HG03196 (cell line): ENCODE measurements around the gene TMEM263.
"Not testable (repeated sequence)": the region's sequence is repeated elsewhere in the genome, so short reads cannot be mapped to it uniquely, and the experiment has no call there.

ENCODE experiments used
- ATAC-seq: cut with Tn5 transposase; IDR thresholded peaks from one replicate; pipeline ENCODE4 v1.9.1; 2021; ENCODE audit not compliant: unreplicated experiment

The TMEM263 gene

DNA sequence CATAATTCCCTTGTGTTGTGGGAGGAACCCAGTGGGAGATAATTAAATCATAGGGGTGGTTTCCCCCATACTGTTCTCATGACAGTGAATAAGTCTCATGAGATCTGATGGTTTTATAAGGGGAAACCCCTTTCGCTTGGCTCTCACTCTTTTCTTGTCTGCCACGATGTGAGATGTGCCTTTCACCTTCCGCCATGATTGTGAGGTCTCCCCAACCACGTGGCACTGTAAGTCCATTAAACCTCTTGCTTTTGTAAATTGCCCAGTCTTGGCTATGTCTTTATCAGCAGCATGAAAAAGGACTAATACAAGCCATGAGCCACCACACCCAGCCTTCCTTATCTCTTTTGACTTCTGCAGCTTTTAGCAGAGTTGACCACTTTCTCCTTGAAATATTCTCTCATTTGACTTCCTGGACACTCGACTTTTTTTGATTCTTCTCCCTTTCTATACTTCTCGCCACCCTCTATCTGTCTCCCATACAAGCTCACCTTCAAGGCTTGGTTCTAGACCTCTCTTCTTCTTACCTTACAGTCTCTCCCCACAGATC lies 29.0 kb downstream of the TMEM263 start:
- no peak for ATAC-seq

DNA sequence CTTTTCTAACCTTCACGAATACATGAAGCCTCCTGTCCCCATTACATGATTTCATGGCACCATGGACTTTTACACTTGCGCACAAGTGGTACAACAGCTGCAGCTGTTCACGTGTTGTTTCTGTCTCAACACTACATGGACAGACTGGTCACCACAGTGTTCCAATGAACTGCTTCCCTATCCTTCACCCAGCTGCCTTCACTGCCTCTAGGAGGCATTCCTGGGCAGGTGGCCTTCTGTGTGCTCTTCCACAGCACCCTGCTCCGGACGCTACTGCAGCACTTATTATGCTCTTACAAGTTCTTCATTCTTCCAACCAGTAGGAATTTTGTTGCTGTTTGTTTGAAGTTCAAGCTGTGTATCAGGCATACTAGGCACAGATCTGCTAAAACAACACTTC lies 29.8 kb downstream of the TMEM263 start:
- no peak for ATAC-seq

GRCh38 chr12:106986135-106986534 lies 30.4 kb downstream of the TMEM263 start:
- ATAC-seq = no peak

DNA sequence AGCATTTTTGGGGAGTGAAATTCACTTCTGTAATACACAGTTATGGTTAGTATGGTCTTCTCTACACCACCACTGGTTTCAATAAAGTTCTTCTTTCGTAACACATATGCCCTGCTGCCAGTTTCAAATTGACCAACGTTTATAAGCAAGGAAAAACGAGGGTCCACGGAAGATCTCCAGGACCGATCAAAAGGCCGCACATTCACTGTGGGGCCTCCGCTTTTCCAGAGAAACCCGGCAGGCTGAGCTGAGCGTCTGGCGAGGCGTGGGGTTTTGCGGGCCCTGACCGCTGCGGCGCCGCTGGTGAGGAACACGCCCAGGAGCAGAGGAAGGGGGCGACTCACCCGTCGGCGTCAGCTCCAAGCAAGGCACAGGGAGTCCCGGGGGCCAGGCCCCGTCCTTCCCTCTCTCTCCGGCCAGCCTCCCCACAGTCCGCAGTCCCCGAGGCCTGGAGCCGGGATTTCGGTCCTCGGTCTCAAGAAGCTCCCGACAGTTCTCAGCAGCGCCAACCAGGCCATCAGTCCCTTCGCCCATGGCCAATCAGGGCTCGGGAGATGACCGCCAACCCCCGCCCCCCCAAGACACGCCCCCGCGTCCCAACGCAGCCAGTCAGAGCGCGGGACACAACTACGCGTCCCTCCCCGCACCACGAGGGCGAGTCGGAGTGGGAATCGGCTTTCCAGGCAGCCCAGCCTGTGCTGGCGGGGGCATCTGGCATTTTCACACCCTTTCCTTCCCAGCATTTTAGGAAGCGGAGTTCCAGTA lies 31.1 kb downstream of the TMEM263 start, which contains the start of gene MTERF2:
MTERF2 (minus strand) TSS at position 522 of the 765 bp plus-strand sequence. CDS start 8,432 bp downstream, outside the sequence.
- ATAC-seq = peak; percentile 93

DNA sequence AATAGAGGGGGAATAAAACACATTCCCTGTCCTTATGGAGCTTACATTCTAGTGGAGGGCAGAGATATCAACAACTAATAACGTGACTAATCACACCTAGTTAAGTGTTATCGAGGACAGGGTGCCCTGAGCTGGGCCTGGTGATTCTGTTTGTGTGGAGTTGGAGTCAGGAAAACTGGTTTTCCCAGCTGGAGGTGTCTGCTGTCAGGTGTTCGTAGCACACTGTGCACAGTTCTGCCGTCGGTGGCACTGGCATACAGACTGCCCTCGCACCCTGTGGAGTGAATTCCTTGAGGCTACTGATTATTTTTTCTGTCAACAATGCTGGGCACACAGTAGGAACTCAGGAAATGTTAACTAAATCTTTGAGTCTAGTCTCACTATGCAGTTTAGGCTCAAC lies 32.1 kb downstream of the TMEM263 start:
- ATAC-seq = no peak

DNA sequence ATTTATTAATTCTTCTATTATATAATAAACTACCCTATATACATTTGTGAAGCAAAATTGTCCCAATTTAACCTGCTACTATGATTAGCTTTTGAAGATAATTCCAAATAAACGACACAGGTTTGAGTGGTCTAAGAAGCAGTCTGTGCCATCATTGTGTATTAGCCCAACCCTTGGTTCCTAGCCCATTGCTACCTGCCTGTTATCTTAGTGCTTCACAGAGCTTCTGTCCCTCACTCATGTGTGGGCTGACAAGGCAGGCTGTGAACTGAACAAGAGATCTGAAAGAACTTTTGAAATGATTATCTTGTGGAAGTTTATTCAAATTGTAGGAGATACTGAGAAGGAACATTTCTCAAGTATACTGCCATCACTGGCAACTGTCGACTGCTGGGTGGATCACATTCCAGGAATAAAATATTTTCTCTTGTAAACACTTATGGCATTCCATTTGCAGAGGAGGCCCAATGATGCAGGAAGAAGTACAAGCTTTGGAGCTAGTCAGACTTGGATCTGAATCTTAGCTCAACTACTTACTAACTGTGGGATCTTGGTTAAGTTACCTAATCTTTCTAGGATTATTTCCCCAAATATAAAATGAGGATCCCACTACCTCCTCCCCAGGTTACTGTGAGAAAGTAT lies 39.0 kb downstream of the TMEM263 start:
- ATAC-seq = no peak

DNA sequence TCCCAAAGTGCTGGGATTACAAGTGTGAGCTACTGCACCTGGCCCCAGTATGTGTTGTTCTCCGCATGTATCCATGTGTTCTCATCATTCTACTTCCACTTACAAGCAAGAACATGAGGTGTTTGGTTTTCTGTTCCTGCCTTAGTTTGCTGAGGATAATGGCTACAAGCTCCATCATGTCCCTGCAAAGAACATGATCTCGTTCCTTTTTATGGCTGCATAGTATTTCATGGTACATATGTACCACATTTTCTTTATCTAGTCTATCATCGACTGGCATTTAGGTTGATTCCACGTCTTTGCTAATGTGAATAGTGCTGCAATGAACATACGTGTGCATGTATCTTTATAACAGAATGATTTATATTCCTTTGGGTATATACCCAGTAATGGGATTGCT lies 40.4 kb downstream of the TMEM263 start:
- ATAC-seq = not testable (repeated sequence)

DNA sequence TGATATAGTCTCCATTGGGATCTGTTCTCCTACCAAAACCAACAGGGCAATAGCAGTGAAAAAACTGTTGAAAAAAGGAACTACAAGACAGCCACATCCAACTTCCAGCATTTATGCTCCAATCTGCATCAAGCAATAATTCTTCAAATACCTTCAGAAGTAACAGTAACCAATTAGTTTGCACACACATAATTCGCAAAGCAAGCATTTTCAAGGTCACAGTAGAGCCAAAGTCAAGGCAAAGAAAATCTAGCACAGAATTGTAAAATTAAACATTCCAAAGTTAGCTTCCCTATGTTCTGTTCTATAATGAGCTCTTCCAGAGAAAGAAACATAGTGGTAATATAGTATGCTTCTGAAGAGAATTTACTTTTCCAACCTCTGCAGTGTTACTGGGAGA lies 42.2 kb downstream of the TMEM263 start:
- ATAC-seq = no peak

- no peak for ATAC-seq
These were observed 43.7 kb downstream of the TMEM263 start for GRCh38 chr12:106999446-106999845.

- not testable (repeated sequence) for ATAC-seq
These were observed 47.0 kb downstream of the TMEM263 start for GRCh38 chr12:107002665-107003064.

DNA sequence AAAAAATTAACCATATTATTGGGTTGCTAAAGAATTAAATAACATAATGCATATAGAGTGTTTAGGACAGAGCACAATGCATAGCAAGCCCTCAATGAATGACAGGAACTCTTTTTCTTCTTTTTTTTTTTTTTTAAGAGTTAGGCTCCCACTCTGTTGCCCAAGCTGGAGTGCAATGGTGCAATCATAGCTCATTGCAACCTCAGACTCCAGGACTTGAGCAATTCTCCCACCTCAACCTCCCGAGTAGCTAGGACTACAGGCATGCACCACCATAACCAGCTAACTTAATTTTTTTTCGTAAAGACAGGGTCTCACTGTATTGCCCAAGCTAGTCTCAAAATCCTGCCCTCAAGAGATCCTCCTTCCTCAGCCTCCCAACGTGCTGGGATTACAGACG lies 51.7 kb downstream of the TMEM263 start:
- ATAC-seq = no peak

- no peak for ATAC-seq
These were observed 55.8 kb downstream of the TMEM263 start for GRCh38 chr12:107011519-107011918.

DNA sequence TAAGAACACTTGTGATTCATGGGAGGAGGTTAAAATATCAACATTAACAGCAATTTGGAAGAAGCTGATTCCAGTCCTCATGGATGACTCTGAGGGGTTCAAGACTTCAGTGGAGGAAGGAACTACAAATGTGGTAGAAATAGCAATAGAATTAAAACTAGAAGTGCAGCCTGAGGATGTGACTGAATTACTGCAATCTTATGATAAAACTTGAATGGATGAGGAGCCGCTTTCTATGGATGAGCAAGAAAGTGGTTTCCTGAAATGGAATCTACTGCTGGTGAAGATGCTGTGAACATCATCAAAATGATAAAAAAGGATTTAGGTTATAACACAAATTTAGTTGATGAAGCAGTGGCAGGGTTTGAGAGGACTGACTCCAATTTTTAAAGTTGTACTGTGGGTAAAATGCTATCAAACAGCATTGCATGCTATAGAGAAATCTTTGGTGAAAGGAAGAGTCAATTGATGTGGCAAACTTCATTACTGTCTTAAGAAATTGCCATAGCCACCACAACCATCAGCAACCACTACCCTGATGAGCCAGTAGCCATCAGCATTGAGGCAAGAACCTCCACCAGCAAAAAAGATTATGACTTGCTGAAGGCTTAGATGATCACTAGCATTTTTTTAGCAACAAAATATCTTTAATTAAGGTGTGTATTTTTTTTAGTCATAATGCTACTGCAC lies 57.2 kb downstream of the TMEM263 start:
- ATAC-seq = no peak

DNA sequence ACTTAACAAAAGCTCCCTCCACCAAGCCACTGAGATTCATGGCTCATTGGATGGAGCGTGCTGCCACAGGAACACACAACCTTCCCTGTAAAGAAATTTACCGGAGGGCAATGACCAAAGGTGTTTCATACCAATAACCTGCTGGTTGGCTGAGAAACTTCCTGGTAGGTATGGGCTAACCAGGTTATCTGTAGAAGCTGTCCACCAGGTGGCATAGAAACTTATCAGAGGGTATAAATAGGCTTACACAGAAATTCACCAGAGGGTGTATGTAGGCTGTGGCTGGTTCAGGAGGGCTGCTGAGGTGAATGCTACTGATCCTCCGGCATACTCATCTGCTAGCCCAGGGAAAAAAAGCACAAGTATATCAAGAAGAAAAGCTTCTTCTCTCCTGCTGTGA lies 58.3 kb downstream of the TMEM263 start:
- no peak for ATAC-seq

GRCh38 chr12:107017042-107017441 lies 61.3 kb downstream of the TMEM263 start:
- ATAC-seq = no peak

- no peak for ATAC-seq
These were observed 63.8 kb downstream of the TMEM263 start for GRCh38 chr12:107019546-107019945.
